Measurements from ENCODE around the gene KMO. TPM values are rescaled to one million over a fixed set of nuclear protein-coding genes. Genes with fewer than 3 reads are reported as not detected.

Gene KMO
- total and polyA plus RNA-seq, 2 of the 13 experiments (the other 11 are each of a cell fraction or from before 2014, with no cell fraction given): 0.01 TPM; not detected in 1

- TF ChIP-seq, protein P1, sequence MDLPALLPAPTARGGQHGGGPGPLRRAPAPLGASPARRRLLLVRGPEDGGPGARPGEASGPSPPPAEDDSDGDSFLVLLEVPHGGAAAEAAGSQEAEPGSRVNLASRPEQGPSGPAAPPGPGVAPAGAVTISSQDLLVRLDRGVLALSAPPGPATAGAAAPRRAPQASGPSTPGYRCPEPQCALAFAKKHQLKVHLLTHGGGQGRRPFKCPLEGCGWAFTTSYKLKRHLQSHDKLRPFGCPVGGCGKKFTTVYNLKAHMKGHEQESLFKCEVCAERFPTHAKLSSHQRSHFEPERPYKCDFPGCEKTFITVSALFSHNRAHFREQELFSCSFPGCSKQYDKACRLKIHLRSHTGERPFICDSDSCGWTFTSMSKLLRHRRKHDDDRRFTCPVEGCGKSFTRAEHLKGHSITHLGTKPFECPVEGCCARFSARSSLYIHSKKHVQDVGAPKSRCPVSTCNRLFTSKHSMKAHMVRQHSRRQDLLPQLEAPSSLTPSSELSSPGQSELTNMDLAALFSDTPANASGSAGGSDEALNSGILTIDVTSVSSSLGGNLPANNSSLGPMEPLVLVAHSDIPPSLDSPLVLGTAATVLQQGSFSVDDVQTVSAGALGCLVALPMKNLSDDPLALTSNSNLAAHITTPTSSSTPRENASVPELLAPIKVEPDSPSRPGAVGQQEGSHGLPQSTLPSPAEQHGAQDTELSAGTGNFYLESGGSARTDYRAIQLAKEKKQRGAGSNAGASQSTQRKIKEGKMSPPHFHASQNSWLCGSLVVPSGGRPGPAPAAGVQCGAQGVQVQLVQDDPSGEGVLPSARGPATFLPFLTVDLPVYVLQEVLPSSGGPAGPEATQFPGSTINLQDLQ (CRISPR knock-in tag; IDR thresholded peaks at IDR 0.05): 0 out of 2 replicates have a peak, but pooled peaks have one; percentile 57
- no peak for TF ChIP-seq ZNF761 (CRISPR knock-in tag; conservative IDR thresholded peaks at IDR 0.05)
- TF ChIP-seq HNRNPLL (IDR thresholded peaks at IDR 0.05; ENCODE audit: low read depth, low read length, poor library complexity, severe bottlenecking): peak; percentile 41
- TF ChIP-seq LCORL (IDR thresholded peaks at IDR 0.05): no peak
- 0 out of 2 replicates have a peak, but pooled peaks have one; percentile 7 for TF ChIP-seq LCORL (CRISPR knock-in tag; IDR thresholded peaks at IDR 0.05)
- TF ChIP-seq GZF1 (CRISPR knock-in tag; IDR thresholded peaks at IDR 0.05): no peak
- peak; percentile 22; the same call in 1 of the 2 replicates for TF ChIP-seq MNT (IDR thresholded peaks at IDR 0.05)
- TF ChIP-seq ZHX1 (CRISPR knock-in tag; IDR thresholded peaks at IDR 0.05; ENCODE audit: low read depth): peak; percentile 67
- TF ChIP-seq ZSCAN31 (CRISPR knock-in tag; IDR thresholded peaks at IDR 0.05; ENCODE audit: low read depth): 0 out of 2 replicates have a peak, but pooled peaks have one; percentile 24
- peak; percentile 59; the same call in 1 of the 2 replicates for TF ChIP-seq TFDP1 (CRISPR knock-in tag; IDR thresholded peaks at IDR 0.05; ENCODE audit: borderline replicate concordance)
- peak; percentile 30; the same call in 1 of the 2 replicates for TF ChIP-seq PHF21A (CRISPR knock-in tag; IDR thresholded peaks at IDR 0.05)
- TF ChIP-seq AGO2 (optimal IDR thresholded peaks at IDR 0.05; ENCODE audit: low read depth, low read length): peak; percentile 1
- peak; percentile 82; the same call in 1 of the 2 replicates for TF ChIP-seq NFKB2 (CRISPR knock-in tag; IDR thresholded peaks at IDR 0.05; ENCODE audit: borderline replicate concordance)
- TF ChIP-seq SP2 (CRISPR knock-in tag; IDR thresholded peaks at IDR 0.05): peak; percentile 61; the same call in 1 of the 2 replicates
- TF ChIP-seq RAD21 (CRISPR knock-in tag; IDR thresholded peaks at IDR 0.05): peak; percentile 52; the same call in 1 of the 2 replicates
- TF ChIP-seq BCL6 (CRISPR knock-in tag; IDR thresholded peaks at IDR 0.05): peak; percentile 42
- no peak for TF ChIP-seq TSC22D2 (CRISPR knock-in tag; IDR thresholded peaks at IDR 0.05; ENCODE audit: borderline replicate concordance)
- TF ChIP-seq, protein P2, sequence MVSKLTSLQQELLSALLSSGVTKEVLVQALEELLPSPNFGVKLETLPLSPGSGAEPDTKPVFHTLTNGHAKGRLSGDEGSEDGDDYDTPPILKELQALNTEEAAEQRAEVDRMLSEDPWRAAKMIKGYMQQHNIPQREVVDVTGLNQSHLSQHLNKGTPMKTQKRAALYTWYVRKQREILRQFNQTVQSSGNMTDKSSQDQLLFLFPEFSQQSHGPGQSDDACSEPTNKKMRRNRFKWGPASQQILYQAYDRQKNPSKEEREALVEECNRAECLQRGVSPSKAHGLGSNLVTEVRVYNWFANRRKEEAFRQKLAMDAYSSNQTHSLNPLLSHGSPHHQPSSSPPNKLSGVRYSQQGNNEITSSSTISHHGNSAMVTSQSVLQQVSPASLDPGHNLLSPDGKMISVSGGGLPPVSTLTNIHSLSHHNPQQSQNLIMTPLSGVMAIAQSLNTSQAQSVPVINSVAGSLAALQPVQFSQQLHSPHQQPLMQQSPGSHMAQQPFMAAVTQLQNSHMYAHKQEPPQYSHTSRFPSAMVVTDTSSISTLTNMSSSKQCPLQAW (CRISPR knock-in tag; IDR thresholded peaks at IDR 0.05): peak; percentile 47; the same call in 1 of the 2 replicates
Observed at GRCh38 chr1:241640149-241640866, 108.1 kb downstream of the KMO start, which contains the start of the genes CHML and OPN3 (continued).

Measured in HepG2 (cell line).